ENCODE measurements around the gene FOXJ1. TPM values are rescaled to one million over a fixed set of nuclear protein-coding genes. Genes with fewer than 3 reads are reported as not detected.

FOXJ1 gene
- total RNA-seq, 3 donors from 2014 or later (not counting 1 experiment from before 2014, with no cell fraction given) = 0.21 to 0.93 (median 0.36) TPM

- DNase-seq (no peak), ATAC-seq (no peak)
- no peak overlapping the region for H3K27ac Mint-ChIP-seq
- intact Hi-C loops (cut with micrococcal nuclease) = no loop called here
- peaks cover 22 to 43% of the 10 kb centered on the region in 2 donors for H3K4me1 Mint-ChIP-seq
- no peak overlapping the region for H3K27ac ChIP-seq (ENCODE audit: low read length)
- H3K4me1 ChIP-seq (ENCODE audit: control insufficient read depth, insufficient read depth, low read length) = peaks cover 33% of the 10 kb centered on the region
- H3K4me3 ChIP-seq (ENCODE audit: low read length) = no peak overlapping the region
- H3K9me3 ChIP-seq (ENCODE audit: control insufficient read depth, insufficient read depth, low read length) = no peaks in the 10 kb centered on the region
- H3K9me3 Mint-ChIP-seq = no peaks in the 10 kb centered on the region
- TF ChIP-seq CTCF (IDR thresholded peaks at IDR 0.05) = no peak
- peaks cover 0 to 7% of the 10 kb centered on the region in 2 donors for H3K27me3 Mint-ChIP-seq (ENCODE audit: low read depth in 2 of 2)
- no peaks in the 10 kb centered on the region for H3K36me3 Mint-ChIP-seq
- H3K4me3 Mint-ChIP-seq = no peak overlapping the region
- peaks cover 18% of the 10 kb centered on the region for H3K27me3 ChIP-seq (ENCODE audit: control insufficient read depth, insufficient read depth, low read length)
- H3K36me3 ChIP-seq (ENCODE audit: control insufficient read depth, insufficient read depth, low read length) = no peaks in the 10 kb centered on the region
- 91% methylated on average over 19 of the region's 23 CpGs for WGBS (ENCODE audit: insufficient coverage)
Observed at GRCh38 chr17:76138234-76138895, 2.7 kb downstream of the FOXJ1 start.

DNA sequence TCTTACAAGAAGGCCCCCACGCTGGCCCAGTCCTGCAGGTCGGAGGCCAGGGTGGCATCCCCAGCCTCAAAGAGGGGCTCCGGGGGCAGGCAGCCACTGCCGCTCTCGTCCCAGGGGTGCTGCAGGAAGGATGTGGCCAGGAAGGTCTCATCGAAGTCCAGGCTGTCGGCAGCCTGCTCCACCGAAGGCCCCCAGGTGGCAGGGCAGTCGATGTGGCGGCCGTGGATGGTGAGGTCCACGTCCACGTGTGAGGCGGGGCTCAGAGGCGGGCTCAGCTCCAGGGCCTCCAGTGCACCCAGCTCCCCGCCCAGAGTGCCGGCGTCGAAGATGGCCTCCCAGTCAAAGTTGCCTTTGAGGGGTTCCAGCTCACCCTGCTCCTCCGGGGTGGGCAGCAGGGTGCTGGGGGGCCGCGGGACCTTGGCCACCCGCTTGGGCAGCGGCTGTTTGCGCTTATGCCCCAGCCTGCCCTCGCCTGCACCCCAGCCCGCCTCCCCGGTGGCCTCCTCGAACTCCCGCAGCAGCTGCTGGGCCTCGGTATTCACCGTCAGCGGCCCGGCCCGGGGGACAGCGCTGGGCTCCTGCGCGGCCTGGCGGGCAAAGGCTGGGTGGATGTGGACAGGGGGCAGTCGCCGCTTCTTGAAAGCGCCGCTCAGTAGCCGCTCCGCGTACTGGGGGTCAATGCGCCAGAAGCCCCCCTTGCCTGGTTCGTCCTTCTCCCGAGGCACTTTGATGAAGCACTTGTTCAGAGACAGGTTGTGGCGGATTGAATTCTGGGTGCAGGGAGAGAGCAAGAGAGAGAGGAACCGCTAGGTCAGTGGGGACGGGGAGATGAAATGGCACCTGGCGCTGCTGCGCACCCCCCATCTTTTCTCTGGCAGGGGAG, 3.5 kb downstream of the FOXJ1 start:
- H3K36me3 ChIP-seq (ENCODE audit: control insufficient read depth, insufficient read depth, low read length) = no peaks in the 10 kb centered on the region
- H3K27ac ChIP-seq (ENCODE audit: low read length) = no peak overlapping the region
- 82% methylated on average over 54 of the region's 54 CpGs for WGBS (ENCODE audit: insufficient coverage)
- no peak overlapping the region for H3K4me3 ChIP-seq (ENCODE audit: low read length)
- H3K36me3 Mint-ChIP-seq = no peaks in the 10 kb centered on the region
- H3K27me3 Mint-ChIP-seq (ENCODE audit: low read depth in 2 of 2) = peaks cover 0 to 7% of the 10 kb centered on the region in 2 donors
- H3K4me1 Mint-ChIP-seq = peaks cover 15 to 36% of the 10 kb centered on the region in 2 donors
- H3K9me3 Mint-ChIP-seq = no peaks in the 10 kb centered on the region
- no peaks in the 10 kb centered on the region for H3K9me3 ChIP-seq (ENCODE audit: control insufficient read depth, insufficient read depth, low read length)
- peaks cover 18% of the 10 kb centered on the region for H3K27me3 ChIP-seq (ENCODE audit: control insufficient read depth, insufficient read depth, low read length)
- DNase-seq (no peak), ATAC-seq (no peak)
- TF ChIP-seq CTCF (IDR thresholded peaks at IDR 0.05) = no peak
- intact Hi-C loops (cut with micrococcal nuclease) = no loop called here
- peaks cover 25% of the 10 kb centered on the region for H3K4me1 ChIP-seq (ENCODE audit: control insufficient read depth, insufficient read depth, low read length)
- H3K4me3 Mint-ChIP-seq = no peak overlapping the region
- H3K27ac Mint-ChIP-seq = no peak overlapping the region

DNA sequence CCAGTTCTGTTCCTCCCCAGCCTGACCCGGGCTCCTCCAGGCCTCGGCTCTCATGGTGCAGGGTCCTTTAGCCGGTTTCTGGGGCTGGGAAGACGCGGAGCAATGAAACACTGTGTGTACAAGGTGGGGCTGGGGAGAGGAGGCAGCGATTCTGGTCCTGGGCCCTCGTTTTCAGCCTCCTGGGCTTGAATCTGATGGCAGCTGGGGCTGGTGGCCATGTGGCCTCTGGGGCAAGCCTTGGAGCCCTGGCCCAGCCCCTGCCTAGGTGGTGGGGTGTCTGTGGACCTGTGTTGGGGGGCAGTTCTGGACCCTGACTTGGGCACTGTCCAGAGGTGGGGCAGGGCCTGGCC, 4.1 kb downstream of the FOXJ1 start:
- no peak overlapping the region for H3K4me3 ChIP-seq (ENCODE audit: low read length)
- peaks cover 18% of the 10 kb centered on the region for H3K27me3 ChIP-seq (ENCODE audit: control insufficient read depth, insufficient read depth, low read length)
- Mint-ChIP-seq H3K27me3 (ENCODE audit: low read depth in 2 of 2) (peaks cover 0 to 7% of the 10 kb centered on the region in 2 donors), H3K9me3 (no peaks in the 10 kb centered on the region), H3K4me1 (peaks cover 9 to 30% of the 10 kb centered on the region in 2 donors), H3K27ac (no peak overlapping the region), H3K36me3 (no peaks in the 10 kb centered on the region), H3K4me3 (no peak overlapping the region)
- intact Hi-C loops (cut with micrococcal nuclease) = no loop called here
- peaks cover 20% of the 10 kb centered on the region for H3K4me1 ChIP-seq (ENCODE audit: control insufficient read depth, insufficient read depth, low read length)
- DNase-seq (no peak), ATAC-seq (no peak)
- WGBS (ENCODE audit: insufficient coverage) = 95% methylated on average over 7 of the region's 7 CpGs
- H3K9me3 ChIP-seq (ENCODE audit: control insufficient read depth, insufficient read depth, low read length) = no peaks in the 10 kb centered on the region
- no peak for TF ChIP-seq CTCF (IDR thresholded peaks at IDR 0.05)
- H3K36me3 ChIP-seq (ENCODE audit: control insufficient read depth, insufficient read depth, low read length) = no peaks in the 10 kb centered on the region
- H3K27ac ChIP-seq (ENCODE audit: low read length) = no peak overlapping the region

Measured in natural killer cell (primary cell).